ENCODE data around the gene FAM170B.

GRCh38 chr10:49092477-49092876 lies 41.3 kb downstream of the FAM170B start:
- no peak for TF ChIP-seq EZH2phosphoT487 (IDR thresholded peaks at IDR 0.05; ENCODE audit: borderline replicate concordance, low read length)
- TF ChIP-seq, protein P1, sequence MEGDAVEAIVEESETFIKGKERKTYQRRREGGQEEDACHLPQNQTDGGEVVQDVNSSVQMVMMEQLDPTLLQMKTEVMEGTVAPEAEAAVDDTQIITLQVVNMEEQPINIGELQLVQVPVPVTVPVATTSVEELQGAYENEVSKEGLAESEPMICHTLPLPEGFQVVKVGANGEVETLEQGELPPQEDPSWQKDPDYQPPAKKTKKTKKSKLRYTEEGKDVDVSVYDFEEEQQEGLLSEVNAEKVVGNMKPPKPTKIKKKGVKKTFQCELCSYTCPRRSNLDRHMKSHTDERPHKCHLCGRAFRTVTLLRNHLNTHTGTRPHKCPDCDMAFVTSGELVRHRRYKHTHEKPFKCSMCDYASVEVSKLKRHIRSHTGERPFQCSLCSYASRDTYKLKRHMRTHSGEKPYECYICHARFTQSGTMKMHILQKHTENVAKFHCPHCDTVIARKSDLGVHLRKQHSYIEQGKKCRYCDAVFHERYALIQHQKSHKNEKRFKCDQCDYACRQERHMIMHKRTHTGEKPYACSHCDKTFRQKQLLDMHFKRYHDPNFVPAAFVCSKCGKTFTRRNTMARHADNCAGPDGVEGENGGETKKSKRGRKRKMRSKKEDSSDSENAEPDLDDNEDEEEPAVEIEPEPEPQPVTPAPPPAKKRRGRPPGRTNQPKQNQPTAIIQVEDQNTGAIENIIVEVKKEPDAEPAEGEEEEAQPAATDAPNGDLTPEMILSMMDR (IDR thresholded peaks at IDR 0.05; ENCODE audit: low read depth, low read length, poor library complexity, severe bottlenecking), result no peak
